Fibroblast of peridontal ligament (primary cell): Measurements from ENCODE around the gene CCBE1.

Source experiments
- DNase-seq: peaks from one replicate; pipeline ENCODE4 v3.0.0-alpha.2; 2010; ENCODE audit errors: extremely low read depth

Gene CCBE1

DNA sequence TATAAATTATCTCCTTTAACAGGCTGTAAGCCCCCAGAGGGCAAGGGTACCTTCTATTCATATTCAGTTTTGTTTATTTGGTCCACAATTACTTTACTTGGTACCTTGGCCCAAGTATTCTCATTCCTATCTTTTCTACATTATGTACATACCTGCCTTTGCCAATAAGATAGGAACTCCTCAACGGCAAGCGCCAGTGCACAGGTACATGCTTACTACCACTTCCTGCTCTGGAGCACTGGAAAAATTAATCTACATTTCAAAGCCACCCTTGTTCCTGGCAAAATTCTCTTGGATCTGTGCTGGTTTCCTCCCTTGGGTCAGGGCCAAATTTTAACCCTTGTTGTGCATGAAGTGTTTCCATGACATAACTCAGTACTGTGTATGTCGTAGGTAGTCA, 303.8 kb downstream of the CCBE1 start:
- no peak for DNase-seq

DNA sequence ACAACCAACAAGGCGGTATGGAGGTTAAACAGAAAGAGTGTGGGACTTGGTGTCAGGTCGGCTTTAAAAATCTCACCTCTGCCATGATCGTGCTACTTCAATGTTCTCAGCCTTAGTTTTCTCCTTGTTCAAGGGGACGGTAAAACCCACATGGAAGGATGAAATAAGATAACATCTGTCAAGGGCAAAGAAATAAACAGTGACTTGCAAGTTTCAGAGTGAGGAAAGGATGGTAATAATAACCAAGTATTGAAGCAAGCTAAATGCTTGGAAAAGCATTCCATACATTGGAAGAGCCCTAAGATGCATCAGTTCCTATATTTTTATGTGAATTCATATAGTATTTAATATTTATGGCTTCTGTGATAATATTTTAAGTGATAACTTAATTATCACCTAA, 308.4 kb downstream of the CCBE1 start:
- DNase-seq: no peak

DNA sequence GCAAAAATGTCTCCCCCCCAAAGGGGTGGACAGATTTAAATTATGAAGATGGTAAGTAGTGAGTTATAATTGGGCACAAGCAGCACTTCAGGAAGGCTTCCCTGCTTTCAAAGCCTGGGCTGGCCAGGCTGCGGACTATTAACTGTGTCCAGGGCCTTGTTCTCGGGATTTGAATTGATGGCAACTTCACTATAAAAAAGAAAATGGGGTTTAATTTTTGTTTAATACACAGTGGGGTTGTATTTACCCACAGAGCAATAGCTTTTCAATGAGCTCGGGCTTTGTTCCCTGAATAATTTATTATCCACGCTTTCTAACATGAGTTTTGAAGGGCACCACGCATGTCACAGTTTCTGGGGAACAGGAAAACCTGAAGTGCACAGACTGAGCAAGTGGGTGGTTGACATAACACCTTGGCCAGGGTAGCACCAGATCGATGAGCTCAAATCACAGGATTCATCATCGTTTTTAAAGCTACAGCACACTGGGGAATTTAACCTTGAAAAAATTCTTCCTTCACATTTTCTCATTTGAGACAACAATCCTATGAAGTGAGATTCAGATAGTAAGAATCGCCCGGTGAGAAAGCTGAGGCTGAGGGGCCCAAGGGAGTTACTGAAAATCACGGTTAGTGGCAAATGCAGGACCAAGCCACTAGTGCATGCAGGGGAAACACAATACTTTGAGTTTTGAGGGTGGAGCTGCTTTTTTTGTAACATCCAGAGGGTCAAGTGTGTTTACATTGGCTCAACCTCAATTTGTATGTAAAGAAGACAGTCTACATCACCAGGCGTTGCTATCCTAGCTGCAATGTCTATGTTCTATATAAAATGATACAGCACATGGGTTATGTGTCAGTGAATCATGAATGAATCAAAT, 309.3 kb downstream of the CCBE1 start:
- DNase-seq: no peak

DNA sequence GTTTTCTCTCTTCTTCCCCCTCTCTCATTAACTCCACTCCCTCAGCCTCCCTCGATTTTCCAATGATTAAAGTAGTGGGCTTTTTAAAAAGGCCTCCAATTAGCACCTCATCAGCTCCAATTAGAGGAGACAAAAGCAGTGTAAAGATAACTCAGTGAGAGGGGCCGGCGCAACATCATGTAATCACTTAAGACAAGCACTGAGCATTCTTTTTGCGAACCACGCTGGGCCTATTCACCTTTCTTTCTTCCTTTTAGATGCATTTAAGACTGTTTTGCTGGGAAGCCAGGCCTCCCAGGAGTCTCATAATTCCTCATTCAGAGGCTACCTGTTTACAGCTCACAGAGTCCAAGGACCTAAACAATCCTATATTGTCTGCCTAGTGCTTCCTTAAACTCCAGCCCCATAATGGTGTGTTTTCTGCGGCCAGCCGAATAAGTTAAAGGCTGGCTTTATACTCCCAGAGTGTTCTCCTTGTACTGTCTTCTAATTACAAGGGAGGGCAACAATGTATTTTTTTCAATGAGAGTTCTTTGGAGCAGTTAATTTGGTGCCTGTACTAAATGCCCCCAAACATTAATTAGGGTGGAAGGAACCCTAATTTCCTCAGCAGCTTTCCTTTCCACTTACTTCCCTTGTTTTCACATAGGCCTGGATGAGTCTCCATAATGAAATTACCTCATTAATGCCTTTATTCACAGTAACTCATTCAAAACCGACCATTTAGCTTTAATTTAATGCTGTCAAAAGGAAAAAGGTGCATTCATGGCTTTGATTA, 310.1 kb downstream of the CCBE1 start:
- DNase-seq: no peak

DNA sequence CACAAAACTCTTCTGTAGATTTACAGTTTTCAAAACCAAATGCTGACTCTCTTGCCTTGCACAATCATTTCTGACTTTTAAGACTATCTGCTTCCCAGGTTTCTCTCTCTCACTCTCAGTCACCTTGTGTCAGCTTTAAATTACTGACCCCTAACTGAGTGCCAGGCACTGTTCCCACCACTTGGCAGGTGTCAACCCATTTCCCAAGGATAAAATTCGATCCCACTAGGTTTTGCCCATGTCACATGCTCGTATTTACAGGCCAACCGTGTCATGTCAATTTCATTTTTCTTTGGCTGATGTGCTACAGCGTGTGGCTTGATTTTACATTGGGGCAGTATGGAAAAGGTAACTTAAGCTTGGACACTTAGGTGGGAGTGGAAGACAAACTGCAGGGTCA, 312.0 kb downstream of the CCBE1 start:
- DNase-seq: no peak

DNA sequence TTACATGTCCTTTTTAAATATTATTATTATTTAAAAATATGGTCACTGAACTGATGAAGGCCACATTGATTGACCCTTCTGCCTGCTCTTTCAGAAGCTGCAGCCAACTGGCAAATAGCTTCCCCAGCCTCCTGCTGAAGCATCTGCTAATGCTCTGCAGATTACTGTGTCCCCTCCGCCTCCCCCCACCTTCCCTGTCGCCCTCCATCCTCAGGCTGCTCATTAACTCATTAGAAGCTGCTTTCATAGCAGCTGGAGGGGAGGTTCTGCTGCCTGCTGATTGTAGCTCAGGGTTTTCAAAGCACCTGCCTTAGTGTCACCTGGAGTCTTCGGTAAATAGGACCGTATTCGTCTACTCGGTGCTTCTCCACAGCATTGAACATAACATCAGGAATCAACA, 313.4 kb downstream of the CCBE1 start:
- DNase-seq: no peak

DNA sequence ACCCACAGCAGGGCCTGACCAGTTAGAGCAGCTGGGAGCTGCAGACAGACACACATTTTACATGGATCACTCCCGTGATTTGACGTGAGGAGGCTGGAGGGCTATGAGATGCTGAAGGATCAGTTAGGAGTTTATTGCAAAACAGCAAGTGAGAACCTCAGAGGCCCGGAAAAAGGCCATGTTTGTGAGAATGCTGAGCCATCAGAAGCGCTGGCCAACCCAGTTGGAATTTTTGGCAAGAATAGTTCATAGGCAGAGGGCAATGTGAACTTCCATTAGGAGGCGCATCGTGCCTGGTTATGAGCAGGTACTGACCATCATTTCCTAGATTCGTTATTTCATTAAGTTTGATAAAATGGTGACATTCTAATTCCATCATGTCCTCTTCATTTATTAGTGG, 314.8 kb downstream of the CCBE1 start:
- no peak for DNase-seq

DNA sequence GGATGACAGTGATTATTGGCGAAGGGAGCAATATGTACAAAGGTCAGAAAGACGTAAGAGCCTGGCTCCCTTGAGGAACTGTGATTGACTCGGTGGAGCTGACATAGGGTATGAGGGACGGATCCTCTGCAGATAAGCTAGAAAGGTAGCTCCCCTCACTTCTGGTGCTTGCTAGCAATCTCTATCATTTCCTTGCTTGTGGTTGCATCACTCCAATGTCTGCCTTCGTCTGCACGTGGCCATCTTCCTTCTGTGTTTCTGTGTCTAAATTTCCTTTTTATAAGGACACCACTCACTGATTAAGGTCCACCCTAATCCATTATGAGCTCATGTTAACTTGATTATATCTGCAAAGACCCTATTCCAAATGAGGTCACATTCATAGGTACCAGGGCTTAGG, 315.3 kb downstream of the CCBE1 start:
- DNase-seq: no peak
